IMR-90 (cell line): Measurements from ENCODE around the gene KCNJ3. TPM values are rescaled to one million over a fixed set of nuclear protein-coding genes. Genes with fewer than 3 reads are reported as not detected.

Experiments
- ATAC-seq: fragments of 200-7000 bp; cut with Tn5 transposase; 2 replicates; pipeline ENCODE4 v1.9.1; 2020; ENCODE audit warnings: low read depth, mild to moderate bottlenecking, moderate library complexity
- BruUV-seq: library from RNA; stranded (reverse); fragments of 400-500 nt; replicated peaks from 2 replicates; lab custom pipeline; 2021; lab: Mats Ljungman, UMichigan
- CTCF ChIA-PET: fragments of 300-600 bp; formaldehyde crosslinking; extraction: SDS; loops from one replicate; lab custom pipeline; 2021; ENCODE audit warnings: antibody characterized with exemption; lab: Yijun Ruan, JAX
- POLR2A ChIA-PET: fragments of 300-600 bp; sonication (Branson Sonifier 250); formaldehyde crosslinking; loops from one replicate; lab custom pipeline; 2022; ENCODE audit warnings: antibody characterized with exemption; ENCODE audit not compliant: unreplicated experiment; lab: Charles Lee
- DNase-seq: peaks from one replicate; pipeline ENCODE4 v3.0.0; 2013
- H2AFZ ChIP-seq: replicated peaks from 2 replicates; pipeline ENCODE3; 2013; ENCODE audit warnings: low read length, mild to moderate bottlenecking; ENCODE audit not compliant: poor library complexity
- H2AK5ac ChIP-seq: 2 replicates; pipeline ENCODE4 v1.6.1; 2013; ENCODE audit warnings: low read depth, low read length, inconsistent platforms
- H2AK9ac ChIP-seq: replicated peaks from 2 replicates; pipeline ENCODE3; 2013; ENCODE audit warnings: mild to moderate bottlenecking, low read depth, low read length, moderate library complexity; ENCODE audit not compliant: poor library complexity
- H2BK120ac ChIP-seq: 2 replicates; pipeline ENCODE4 v1.6.1; 2013; ENCODE audit warnings: low read depth, low read length, inconsistent platforms
- H2BK15ac ChIP-seq: 3 replicates; pipeline ENCODE4 v1.6.1; 2013; ENCODE audit warnings: low read depth, low read length, inconsistent platforms
- H2BK20ac ChIP-seq: 2 replicates; pipeline ENCODE4 v1.6.1; 2013; ENCODE audit warnings: low read depth, mild to moderate bottlenecking, inconsistent platforms, low read length, moderate library complexity
- H2BK5ac ChIP-seq: 2 replicates; pipeline ENCODE4 v1.6.1; 2013; ENCODE audit warnings: mild to moderate bottlenecking, low read depth, low read length, inconsistent platforms; ENCODE audit not compliant: poor library complexity, severe bottlenecking
- H3K14ac ChIP-seq: replicated peaks from 2 replicates; pipeline ENCODE4 v1.6.1; 2013; ENCODE audit warnings: low read depth, low read length, inconsistent platforms
- H3K18ac ChIP-seq: 2 replicates; pipeline ENCODE4 v1.6.1; 2013; ENCODE audit warnings: low read depth, low read length, control low read depth
- H3K23ac ChIP-seq: 2 replicates; pipeline ENCODE4 v1.6.1; 2013; ENCODE audit warnings: low read depth, low read length, inconsistent platforms
- H3K27ac ChIP-seq: 2 replicates; pipeline ENCODE4 v1.5.1; 2013; ENCODE audit warnings: mild to moderate bottlenecking, control low read depth, low read length; ENCODE audit not compliant: insufficient read depth
- H3K27me3 ChIP-seq: 2 replicates; pipeline ENCODE4 v1.6.1; 2013; ENCODE audit warnings: low read length; ENCODE audit not compliant: control insufficient read depth, insufficient read depth
- H3K36me3 ChIP-seq: 2 replicates; pipeline ENCODE4 v1.6.1; 2013; ENCODE audit warnings: low read length, mixed read lengths; ENCODE audit not compliant: control insufficient read depth, insufficient read depth
- H3K4ac ChIP-seq: 2 replicates; pipeline ENCODE4 v1.6.1; 2013; ENCODE audit warnings: low read depth, low read length, inconsistent platforms
- H3K4me1 ChIP-seq: 2 replicates; pipeline ENCODE4 v1.6.1; 2013; ENCODE audit warnings: low read length, mixed read lengths; ENCODE audit not compliant: control insufficient read depth, insufficient read depth
- H3K4me2 ChIP-seq: 2 replicates; pipeline ENCODE4 v1.6.1; 2013; ENCODE audit warnings: low read depth, mild to moderate bottlenecking, control low read depth, low read length, moderate library complexity
- H3K4me3 ChIP-seq: 2 replicates; pipeline ENCODE4 v1.5.1; 2013; ENCODE audit warnings: low read depth, mild to moderate bottlenecking, control low read depth, low read length, moderate library complexity; ENCODE audit not compliant: insufficient read depth
- H3K56ac ChIP-seq: 2 replicates; pipeline ENCODE4 v1.6.1; 2013; ENCODE audit warnings: low read length, inconsistent platforms; ENCODE audit not compliant: insufficient read depth; ENCODE audit errors: extremely low read depth
- H3K79me1 ChIP-seq, 2 experiments: 2 replicates each; pipeline ENCODE4 v1.6.1; 2013; ENCODE audit warnings: low read length in 2 of 2, inconsistent platforms in 1 of 2, low read depth in 1 of 2
- H3K9ac ChIP-seq: 2 replicates; pipeline ENCODE4 v1.6.1; 2013; ENCODE audit warnings: low read depth, low read length, control low read depth
- H3K9me1 ChIP-seq: 2 replicates; pipeline ENCODE4 v1.6.1; 2013; ENCODE audit warnings: low read length, inconsistent platforms; ENCODE audit not compliant: insufficient read depth
- H3K9me3 ChIP-seq: 2 replicates; pipeline ENCODE4 v1.6.1; 2013; ENCODE audit warnings: low read length; ENCODE audit not compliant: control insufficient read depth, insufficient read depth
- H4K20me1 ChIP-seq: 2 replicates; pipeline ENCODE4 v1.6.1; 2013; ENCODE audit warnings: low read length, inconsistent platforms; ENCODE audit not compliant: insufficient read depth
- H4K5ac ChIP-seq: 2 replicates; pipeline ENCODE4 v1.6.1; 2013; ENCODE audit warnings: mild to moderate bottlenecking, low read depth, low read length, control low read depth
- H4K8ac ChIP-seq, 2 experiments: 2 replicates each; pipeline ENCODE4 v1.6.1; 2013; ENCODE audit warnings: low read depth in 2 of 2, low read length in 2 of 2, control low read depth in 1 of 2, inconsistent platforms in 1 of 2
- H4K91ac ChIP-seq: 2 replicates; pipeline ENCODE4 v1.6.1; 2013; ENCODE audit warnings: low read depth, low read length, inconsistent platforms; ENCODE audit not compliant: insufficient read depth
- CEBPB ChIP-seq: IDR thresholded peaks from 2 replicates; pipeline ENCODE4 v1.6.1; 2012; ENCODE audit warnings: low read depth, low read length, improper control_type of control experiment
- CHD1 ChIP-seq: IDR thresholded peaks from 2 replicates; pipeline ENCODE4 v1.6.1; 2012; ENCODE audit warnings: low read depth, low read length, improper control_type of control experiment
- CTCF ChIP-seq: conservative IDR thresholded peaks from 2 replicates; pipeline ENCODE4 v1.5.1; 2012; ENCODE audit warnings: mild to moderate bottlenecking, low read depth, low read length, improper control_type of control experiment
- ELK1 ChIP-seq: fragments of 150-350 bp; IDR thresholded peaks from 2 replicates; pipeline ENCODE4 v1.6.1; 2016; ENCODE audit warnings: low read depth, mild to moderate bottlenecking, low read length, moderate library complexity, borderline replicate concordance
- MAZ ChIP-seq: IDR thresholded peaks from 2 replicates; pipeline ENCODE4 v1.6.1; 2012; ENCODE audit warnings: low read depth, mild to moderate bottlenecking, low read length, improper control_type of control experiment, moderate library complexity, borderline replicate concordance
- MXI1 ChIP-seq: IDR thresholded peaks from 2 replicates; pipeline ENCODE4 v1.6.1; 2012; ENCODE audit warnings: low read depth, mild to moderate bottlenecking, low read length, moderate library complexity, borderline replicate concordance
- NFE2L2 ChIP-seq: fragments of 150-350 bp; IDR thresholded peaks from 2 replicates; pipeline ENCODE4 v1.6.1; 2016; ENCODE audit warnings: low read depth, mild to moderate bottlenecking, low read length
- POLR2A ChIP-seq: IDR thresholded peaks from 2 replicates; pipeline ENCODE4 v1.6.1; 2012; ENCODE audit warnings: mild to moderate bottlenecking, low read depth, low read length
- RAD21 ChIP-seq: IDR thresholded peaks from 2 replicates; pipeline ENCODE4 v1.6.1; 2012; ENCODE audit warnings: low read length, improper control_type of control experiment
- RCOR1 ChIP-seq: IDR thresholded peaks from 2 replicates; pipeline ENCODE4 v1.6.1; 2012; ENCODE audit warnings: mild to moderate bottlenecking, low read length, improper control_type of control experiment; ENCODE audit not compliant: insufficient replicate concordance
- RFX5 ChIP-seq: IDR thresholded peaks from 2 replicates; pipeline ENCODE4 v1.8.0; 2012; ENCODE audit warnings: low read depth, mild to moderate bottlenecking, low read length, moderate library complexity
- SMC3 ChIP-seq: fragments of 150-350 bp; IDR thresholded peaks from 2 replicates; pipeline ENCODE4 v1.6.1; 2016; ENCODE audit warnings: low read depth, mild to moderate bottlenecking, antibody characterized with exemption, low read length, moderate library complexity
- WGBS, 2 experiments: methylation state at CpG; one replicate each; pipeline versions ENCODE4 v1.1.5 to v1.1.7; 2013; ENCODE audit warnings: missing lambda C conversion rate in 2 of 2; ENCODE audit not compliant: insufficient read length in 1 of 2; ENCODE audit errors: extremely low coverage in 2 of 2; 5-methylcytosine and 5-hydroxymethylcytosine counted together
- dilution Hi-C: fragments of 300-500 bp; cut with HindIII; formaldehyde crosslinking; loops from one replicate; pipeline ENCODE4 v1.14.3; 2018; ENCODE audit warnings: low sequenced_read_pairs; ENCODE audit not compliant: unreplicated experiment
- in situ Hi-C: fragments of 300-500 bp; cut with MboI; formaldehyde crosslinking; loops from 3 replicates; pipeline ENCODE4 v1.14.3; 2019; ENCODE audit warnings: low sequenced_read_pairs, inconsistent platforms, mixed read lengths
- intact Hi-C: fragments of 100-400 bp; cut with micrococcal nuclease; formaldehyde crosslinking; loops from 2 replicates; pipeline ENCODE4 v1.10.0; 2022
- polyA plus RNA-seq, 3 experiments: library from polyadenylated mRNA; depleted of rRNA; stranded (reverse); fragments of >200 nt; gene quantifications; 2 replicates each; pipeline ENCODE4 v1.2.3, GENCODE V29; 2012; ENCODE audit warnings: low replicate concordance in 1 of 3
- total RNA-seq: library from RNA; depleted of rRNA; stranded (reverse); fragments of >200 nt; gene quantifications from 2 replicates; pipeline ENCODE4 v1.2.3, GENCODE V29; 2012

Gene KCNJ3
- total and polyA plus RNA-seq, 2 of the 4 experiments (the other 2 are of a cell fraction), result not detected

DNA sequence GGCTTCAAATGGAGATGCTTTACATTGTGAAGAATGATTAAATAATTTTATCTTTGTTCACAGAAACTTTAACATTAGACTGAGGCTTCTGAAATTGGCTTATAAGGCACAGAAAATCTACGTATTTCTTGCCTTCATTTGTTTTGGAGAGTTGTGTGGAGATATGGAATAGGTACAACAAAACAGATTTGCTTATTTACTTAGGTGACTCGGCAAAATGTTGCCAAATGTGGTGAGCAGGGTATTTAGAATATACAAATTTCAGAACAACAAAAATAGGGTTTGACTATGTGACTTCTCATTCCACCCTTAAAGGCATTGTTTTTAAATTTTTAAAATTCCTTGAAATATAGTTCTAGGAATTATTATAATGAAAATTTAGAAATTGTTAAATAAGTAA is 134.2 kb downstream of the KCNJ3 start:
- ChIA-PET POLR2A (no interaction called here), CTCF (no interaction called here)
- H3K4ac ChIP-seq, result no peak overlapping the region
- H3K9ac ChIP-seq, result no peak overlapping the region
- no peaks in the 10 kb centered on the region for H3K9me1 ChIP-seq
- no peak overlapping the region for H2BK20ac ChIP-seq
- H2AFZ ChIP-seq, result no peak overlapping the region
- WGBS, 2 experiments, result no CpG with 5 or more reads among the region's 2 CpGs
- H3K4me3 ChIP-seq, result no peak overlapping the region
- no peak overlapping the region for H3K56ac ChIP-seq
- H4K91ac ChIP-seq, result no peak overlapping the region
- dilution Hi-C loops (no loop called here), in situ Hi-C loops (no loop called here), intact Hi-C loops (no loop called here)
- H4K5ac ChIP-seq, result no peak overlapping the region
- H2AK5ac ChIP-seq, result no peak overlapping the region
- no peak overlapping the region for H3K14ac ChIP-seq
- H3K23ac ChIP-seq, result no peak overlapping the region
- H3K27ac ChIP-seq, result no peak overlapping the region
- TF ChIP-seq MXI1 (no peak), NFE2L2 (no peak), SMC3 (no peak), CEBPB (no peak), CHD1 (no peak), MAZ (no peak), RFX5 (no peak), ELK1 (no peak), RAD21 (no peak), POLR2A (no peak), CTCF (no peak), RCOR1 (no peak)
- no peak for ATAC-seq
- H2BK5ac ChIP-seq, result no peak overlapping the region
- no peaks in the 10 kb centered on the region for H3K36me3 ChIP-seq
- no TSS peak for BruUV-seq
- no peak overlapping the region for H3K4me2 ChIP-seq
- H4K8ac ChIP-seq, result no peak overlapping the region
- 0 out of 2 replicates have a peak, but pooled peaks cover 3% of the 10 kb centered on the region for H3K9me3 ChIP-seq
- H3K79me1 ChIP-seq, result no peaks in the 10 kb centered on the region
- no peak overlapping the region for H2BK120ac ChIP-seq
- no peak for DNase-seq
- H3K27me3 ChIP-seq, result no peaks in the 10 kb centered on the region
- no peak overlapping the region for H3K18ac ChIP-seq
- H3K4me1 ChIP-seq, result no peaks in the 10 kb centered on the region
- no peaks in the 10 kb centered on the region for H4K20me1 ChIP-seq
- no peak overlapping the region for H2AK9ac ChIP-seq
- H2BK15ac ChIP-seq, result no peak overlapping the region
